Hypothalamus (tissue), 51 donors: ENCODE data around the gene ITGAD.

ENCODE experiments used
- DNase-seq, 51 donors: peaks; one replicate each; lab custom pipeline; 2025; lab: John Stamatoyannopoulos, UW

ITGAD gene

GRCh38 chr16:31458073-31458843 is 65.1 kb downstream of the ITGAD start:
- peak in 5 of 51 donors; percentile 33 to 64 (median 52) for DNase-seq

DNA sequence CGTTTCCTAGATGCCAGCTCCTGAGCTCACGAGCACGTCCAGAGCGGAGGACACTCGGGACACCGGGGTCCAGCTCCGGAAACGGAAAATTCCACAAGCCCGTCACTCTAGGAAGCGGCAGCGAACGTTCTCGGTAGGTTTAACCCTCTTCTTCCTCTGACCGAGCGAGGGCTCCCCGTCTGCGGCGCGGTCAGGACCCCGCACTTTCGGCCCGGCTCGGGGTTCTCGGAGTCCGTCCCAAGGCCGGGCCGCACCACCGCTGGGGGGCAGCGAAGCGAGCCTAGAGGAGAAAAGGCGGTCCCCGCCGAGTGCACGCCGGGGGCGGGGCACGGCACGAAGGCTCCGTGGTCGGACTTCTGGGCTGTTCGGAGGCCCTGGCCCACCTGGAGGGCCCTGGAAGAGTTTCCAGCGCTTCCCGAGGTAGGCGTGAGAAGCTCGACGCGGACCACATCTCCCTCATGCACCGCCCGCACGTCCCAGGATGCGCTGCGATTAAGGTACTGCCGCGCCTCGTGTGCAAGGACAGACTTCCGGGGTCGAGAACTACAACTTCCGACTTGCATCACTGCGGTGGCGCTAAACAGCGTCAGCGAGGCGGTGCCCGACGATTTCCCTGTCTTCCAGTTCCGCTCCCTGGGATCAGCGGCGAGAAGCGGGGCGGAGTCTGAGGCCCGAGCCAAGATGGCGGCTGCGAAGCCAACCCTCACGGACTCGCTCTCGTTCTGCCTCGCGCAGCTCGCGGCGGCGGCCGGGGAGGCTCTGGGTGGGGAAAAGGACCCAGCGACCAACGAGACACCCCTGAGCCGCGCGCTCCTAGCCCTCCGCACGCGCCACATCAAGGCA is 65.9 kb downstream of the ITGAD start, which contains the start of gene ARMC5:
Gene ARMC5, plus strand, starts transcription at position 658 of the 843 bp plus-strand sequence. Its CDS starts 24 bp downstream, at position 682.
- peak; percentile 88 to 99 (median 97) for DNase-seq

GRCh38 chr16:31459687-31460581 is 66.8 kb downstream of the ITGAD start:
- DNase-seq: peak; percentile 96 to 100 (median 99)

DNA sequence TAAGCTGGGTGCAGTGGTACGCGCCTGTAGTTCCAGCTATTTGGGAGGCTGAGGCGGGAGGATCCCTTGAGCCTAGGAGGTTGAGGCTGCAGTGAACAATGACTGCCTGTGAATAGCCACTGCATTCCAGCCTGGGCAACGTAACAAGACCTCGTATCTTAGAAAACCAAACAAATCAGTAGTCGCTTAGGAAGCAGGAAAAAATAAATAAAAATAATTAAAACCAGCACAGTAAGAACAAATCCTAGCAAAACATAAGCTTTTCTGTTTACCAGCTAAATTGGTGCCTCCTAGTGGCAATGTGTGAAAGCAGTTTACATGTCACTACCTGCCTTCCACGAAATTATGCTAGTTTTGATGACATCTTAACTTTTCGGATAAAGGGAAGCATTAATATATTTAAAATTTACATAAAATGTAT is 67.5 kb downstream of the ITGAD start:
- DNase-seq: no peak

GRCh38 chr16:31461201-31461920 is 68.2 kb downstream of the ITGAD start:
- DNase-seq: no peak

DNA sequence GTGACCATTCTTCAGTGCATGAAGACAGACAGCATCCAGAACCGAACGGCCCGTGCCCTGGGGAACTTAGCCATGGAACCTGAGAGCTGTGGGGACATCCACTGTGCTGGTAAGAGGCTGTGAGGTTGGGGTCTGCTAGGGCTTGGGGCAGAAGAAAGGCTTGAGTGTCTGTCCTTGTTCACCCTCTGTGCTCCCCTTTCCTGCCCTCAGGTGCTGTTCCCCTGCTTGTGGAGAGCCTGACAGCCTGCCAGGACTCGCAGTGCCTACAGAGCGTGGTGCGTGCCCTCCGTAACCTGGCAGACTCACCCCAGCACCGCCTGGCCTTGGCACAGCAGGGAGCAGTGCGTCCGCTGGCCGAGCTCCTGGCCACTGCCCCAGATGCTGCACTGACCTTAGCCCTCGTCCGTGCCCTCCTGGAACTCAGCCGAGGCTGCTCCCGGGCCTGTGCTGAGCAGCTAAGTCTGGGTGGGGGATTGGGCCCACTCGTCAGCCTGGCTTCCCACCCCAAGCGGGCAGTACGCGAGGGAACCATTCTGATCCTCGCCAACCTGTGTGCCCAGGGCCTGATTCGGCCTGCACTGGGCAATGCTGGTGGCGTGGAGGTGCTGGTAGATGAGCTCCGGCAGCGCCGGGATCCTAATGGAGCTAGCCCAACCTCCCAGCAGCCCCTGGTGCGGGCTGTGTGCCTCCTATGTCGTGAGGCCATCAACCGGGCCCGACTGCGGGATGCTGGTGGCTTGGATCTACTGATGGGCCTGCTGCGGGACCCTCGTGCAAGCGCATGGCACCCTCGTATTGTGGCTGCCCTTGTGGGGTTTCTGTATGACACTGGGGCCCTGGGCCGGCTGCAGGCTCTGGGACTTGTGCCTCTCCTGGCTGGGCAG is 69.0 kb downstream of the ITGAD start:
- DNase-seq: no peak

DNA sequence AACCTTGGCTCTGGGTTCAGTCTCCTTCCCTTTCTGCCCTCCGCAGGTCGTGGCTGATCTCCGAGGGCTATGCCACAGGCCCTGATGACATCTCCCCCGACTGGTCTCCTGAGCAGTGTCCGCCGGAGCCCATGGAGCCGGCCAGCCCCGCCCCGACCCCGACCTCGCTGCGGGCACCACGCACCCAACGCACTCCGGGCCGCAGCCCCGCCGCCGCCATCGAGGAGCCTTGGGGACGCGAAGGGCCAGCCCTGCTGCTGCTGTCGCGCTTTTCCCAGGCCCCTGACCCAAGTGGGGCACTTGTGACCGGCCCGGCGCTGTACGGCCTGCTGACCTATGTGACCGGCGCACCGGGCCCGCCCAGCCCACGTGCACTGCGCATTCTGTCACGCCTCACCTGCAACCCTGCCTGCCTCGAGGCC is 71.2 kb downstream of the ITGAD start:
- DNase-seq: no peak

DNA sequence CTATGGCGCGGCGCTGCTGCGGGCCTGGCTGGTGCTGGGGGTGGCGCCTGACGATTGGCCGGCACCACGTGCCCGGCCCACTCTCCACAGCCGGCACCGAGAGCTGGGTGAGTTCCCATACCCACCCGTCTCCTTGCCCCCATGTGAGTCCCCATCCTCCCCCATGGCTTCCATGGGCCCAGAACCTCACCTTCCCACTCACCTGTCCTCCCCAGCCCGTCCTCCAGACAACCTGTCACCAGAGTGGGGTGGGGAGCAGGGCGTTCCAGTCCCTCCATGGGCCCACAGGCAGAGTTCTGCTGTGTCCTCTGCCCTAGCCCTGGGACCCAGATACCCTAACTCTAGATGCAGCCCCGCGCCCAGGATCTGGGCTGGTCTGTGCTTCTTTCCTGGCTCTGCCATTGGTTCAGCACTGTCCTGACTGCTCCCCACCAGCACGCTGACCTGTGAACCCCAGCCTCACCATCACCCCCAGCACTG is 71.7 kb downstream of the ITGAD start:
- no peak for DNase-seq

- no peak for DNase-seq
These were observed 72.7 kb downstream of the ITGAD start for GRCh38 chr16:31465788-31466370.

DNA sequence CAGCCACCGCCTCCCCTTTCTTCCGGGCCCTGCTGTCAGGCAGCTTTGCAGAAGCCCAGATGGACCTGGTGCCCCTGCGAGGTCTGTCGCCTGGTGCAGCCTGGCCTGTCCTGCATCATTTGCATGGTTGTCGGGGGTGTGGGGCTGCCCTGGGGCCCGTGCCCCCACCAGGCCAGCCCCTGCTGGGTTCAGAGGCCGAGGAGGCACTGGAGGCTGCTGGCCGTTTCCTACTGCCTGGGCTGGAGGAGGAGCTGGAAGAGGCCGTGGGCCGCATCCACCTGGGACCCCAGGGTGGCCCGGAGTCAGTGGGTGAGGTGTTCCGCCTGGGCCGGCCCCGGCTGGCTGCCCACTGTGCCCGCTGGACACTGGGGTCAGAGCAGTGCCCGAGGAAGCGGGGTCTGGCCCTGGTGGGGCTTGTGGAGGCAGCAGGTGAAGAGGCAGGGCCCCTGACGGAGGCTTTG is 73.3 kb downstream of the ITGAD start:
- no peak for DNase-seq

- no peak for DNase-seq
These were observed 74.1 kb downstream of the ITGAD start for GRCh38 chr16:31467151-31467773.

GRCh38 chr16:31467858-31468257 is 74.7 kb downstream of the ITGAD start:
- no peak for DNase-seq

- DNase-seq: no peak
These were observed 77.5 kb downstream of the ITGAD start for GRCh38 chr16:31470615-31471014.

- DNase-seq: no peak
These were observed 78.2 kb downstream of the ITGAD start for GRCh38 chr16:31471241-31471874.

DNA sequence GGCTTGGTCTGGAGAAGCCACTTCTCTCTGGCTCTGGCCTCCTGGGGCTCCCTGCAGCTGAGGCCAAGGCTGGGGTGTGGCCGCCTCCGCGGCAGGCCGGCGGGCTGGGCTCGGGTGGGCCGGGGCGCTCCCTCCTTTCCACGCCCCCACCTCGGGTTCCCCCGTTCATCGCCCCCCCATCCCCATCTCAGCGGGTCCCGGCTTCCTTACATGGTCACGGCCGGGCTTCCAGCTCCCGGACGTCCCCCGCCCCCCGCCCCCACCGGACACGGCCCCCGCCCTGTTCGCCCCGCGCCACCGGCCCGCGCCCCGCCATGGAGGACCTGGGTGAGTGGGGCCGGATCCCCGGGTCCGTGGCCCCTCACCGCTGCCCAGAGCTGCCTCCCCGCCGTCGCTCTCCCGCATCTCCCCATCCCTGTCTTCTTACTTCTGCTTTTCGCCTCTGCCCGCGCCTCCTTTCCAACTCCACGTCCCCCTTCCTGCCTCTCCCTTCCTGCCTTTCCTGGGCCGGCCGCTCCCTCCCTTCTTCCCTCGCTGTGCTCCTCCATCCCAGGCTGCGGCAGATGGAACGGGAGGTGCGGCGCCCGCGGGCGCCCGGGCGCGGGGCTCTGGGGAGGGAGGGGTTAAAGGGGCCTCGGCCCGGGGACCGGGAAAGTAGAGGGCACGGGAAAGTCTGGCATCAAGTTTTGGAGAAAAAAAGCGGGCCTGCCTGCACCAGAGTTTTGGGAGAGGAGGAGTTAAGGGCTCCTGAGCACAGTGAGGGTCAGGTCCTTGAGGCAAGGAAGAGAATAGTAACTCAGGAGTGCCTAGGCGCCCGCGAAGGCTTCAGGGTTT is 79.0 kb downstream of the ITGAD start, which contains the start of gene TGFB1I1:
Gene TGFB1I1, plus strand, starts transcription at position 278 of the 834 bp plus-strand sequence. Its CDS starts 37 bp downstream, at position 315.
- no peak for DNase-seq

- DNase-seq: peak in 3 of 51 donors; percentile 7 to 42 (median 26)
These were observed 79.6 kb downstream of the ITGAD start for GRCh38 chr16:31472709-31473203.
